Anterior cingulate cortex (tissue), 58 donors: Measurements from ENCODE around the gene MCC.

ENCODE experiments used
- DNase-seq, 58 donors: peaks; one replicate each; lab custom pipeline; 2025; lab: John Stamatoyannopoulos, UW

MCC gene

DNA sequence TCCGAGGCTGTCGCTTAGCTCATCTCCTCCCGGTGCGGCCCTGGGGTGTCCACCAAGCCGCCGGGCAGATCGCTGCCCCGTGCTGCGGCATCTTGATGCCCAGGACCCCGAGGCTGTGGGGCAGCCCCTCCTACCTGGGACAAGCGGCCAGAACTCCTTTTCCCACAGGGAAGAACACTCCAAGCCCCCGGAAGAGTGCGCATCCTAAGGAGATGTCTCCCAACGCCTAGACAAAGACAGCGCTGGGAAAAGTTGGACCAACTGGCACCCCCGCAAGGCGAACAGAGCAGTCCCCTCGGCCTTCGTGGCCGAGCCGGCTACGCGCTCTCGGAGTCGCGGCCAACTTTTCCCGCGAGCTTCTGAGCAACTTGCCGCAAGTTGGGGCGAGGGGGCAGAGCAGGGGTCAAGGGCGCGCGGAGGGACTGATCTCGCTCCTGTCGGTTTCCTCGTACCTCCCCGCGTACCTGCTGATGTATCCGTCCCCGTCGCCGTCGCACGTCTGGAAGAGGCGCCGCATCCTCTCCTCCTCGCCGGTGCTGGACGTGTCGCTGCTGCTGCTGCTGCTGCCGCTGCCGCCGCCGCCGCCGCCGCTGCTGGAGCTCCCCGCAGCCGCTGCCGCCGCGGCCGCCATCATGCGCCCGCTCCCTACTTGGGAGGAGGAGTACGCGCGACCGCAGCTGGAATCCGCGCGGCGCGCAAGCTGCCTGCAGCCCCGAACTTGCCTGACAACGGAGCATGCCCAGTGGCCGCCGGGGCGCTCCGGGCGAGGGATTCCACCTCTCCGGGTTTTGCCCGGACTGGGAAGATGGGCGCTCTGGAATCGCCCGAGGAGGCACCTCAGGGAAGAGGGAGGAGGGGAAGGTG lies at the start of gene MCC:
MCC (minus strand) TSS at position 673 of the 864 bp plus-strand sequence.
- peak in 56 of 58 donors; percentile 4 to 78 (median 47) for DNase-seq

DNA sequence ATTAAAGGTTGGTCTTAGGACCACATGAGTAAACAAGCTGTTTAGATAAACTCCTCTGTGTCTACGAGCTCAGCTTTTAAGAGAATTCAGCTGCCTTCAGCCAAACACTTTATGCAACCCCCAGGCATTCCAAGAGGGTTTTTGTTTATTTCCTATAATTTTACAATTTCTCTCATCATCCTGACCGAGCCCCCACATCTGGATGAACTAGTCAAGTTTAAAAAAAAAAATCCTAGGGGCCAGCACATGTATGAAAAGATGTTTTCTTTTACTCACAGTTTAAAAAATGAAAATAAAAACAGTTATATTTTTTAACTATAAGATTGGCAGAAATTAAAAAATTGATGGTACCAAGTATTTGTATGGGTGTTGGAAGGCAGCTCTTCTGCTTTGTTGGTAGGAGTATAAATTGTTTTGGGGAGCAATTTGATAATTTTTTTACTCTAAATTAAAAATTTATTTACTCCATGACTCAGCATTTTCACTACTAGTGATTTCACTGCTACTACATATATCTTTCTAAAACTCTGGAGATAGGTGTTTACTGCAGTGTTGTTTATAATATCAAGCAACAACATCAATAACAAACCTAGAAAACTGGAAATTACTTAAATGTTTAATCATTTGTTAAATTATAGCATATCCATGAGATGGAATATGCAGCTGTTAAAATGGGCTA lies 43.4 kb upstream of the MCC start:
- no peak for DNase-seq

DNA sequence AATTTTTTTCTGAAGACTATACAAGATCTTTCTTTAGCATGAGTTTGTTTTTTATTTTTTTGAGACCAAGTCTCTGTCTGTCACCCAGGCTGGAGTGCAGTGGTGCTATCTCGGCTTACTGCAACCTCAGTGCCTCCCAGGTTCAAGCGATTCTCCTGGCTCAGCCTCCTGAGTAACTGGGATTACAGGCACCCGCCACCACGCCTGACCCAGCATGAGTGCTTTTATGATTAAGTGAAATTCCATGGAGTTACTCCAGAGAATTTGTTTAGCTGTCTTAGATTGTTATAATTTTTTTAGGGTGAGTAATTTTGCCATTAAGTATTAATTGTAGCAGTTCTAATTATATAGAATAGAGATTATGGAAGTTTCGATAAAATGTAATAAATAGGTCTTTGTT lies 39.5 kb upstream of the MCC start:
- no peak for DNase-seq

DNA sequence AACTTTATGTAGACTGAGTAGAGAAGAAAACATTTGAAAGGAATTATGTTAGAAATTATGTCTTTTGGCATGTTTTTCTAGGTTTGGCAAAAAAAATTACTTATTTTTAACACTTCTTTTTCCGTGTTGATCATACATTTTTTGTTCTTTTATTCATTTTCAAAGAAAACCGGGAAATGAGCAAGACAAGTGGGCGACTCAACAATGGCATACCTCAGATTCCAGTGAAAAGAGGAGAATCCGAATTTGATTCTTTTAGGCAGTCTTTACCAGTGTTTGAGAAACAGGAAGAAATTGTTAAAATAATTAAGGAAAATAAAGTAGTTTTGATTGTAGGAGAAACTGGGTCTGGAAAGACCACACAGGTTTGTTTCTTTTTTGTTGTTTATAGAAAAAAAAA lies 38.2 kb upstream of the MCC start:
- DNase-seq, result no peak

DNA sequence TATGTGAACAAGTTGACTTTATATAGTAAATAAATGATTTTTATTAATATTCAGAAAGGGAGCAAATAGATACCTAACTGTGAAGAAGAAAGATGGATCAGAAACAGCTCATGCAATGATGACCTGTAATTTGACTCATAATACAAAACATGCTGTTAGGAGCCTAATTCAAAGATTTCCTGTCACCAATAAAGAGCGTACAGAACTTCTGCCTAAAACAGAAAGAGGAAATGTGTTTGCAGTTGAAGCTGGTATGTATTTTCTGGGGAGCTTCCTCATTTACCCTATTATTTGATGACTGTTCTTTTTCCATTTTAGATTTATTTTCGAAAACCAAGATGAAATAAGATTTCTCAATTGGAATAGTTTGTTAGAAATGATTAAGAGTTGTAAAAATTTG lies 36.7 kb upstream of the MCC start:
- no peak for DNase-seq

DNA sequence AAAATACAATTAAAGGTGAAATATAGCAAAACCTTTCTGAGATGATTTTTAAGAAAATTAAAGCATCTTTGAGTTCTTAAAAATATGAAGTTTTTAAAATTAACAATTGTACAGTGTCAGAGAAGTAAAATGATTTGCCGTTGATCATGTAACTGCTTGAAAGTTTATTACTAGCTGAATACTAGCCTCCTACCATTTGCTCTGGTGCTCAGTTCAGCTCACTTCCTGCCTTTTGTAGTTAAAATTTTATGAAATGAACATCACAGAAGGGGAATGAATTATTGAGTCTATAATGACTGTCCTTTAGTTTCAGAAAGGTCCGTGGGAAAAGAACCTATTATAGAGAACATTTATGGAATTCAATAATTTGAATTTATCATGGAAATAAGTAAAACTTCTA lies 34.9 kb upstream of the MCC start:
- DNase-seq, result no peak

DNA sequence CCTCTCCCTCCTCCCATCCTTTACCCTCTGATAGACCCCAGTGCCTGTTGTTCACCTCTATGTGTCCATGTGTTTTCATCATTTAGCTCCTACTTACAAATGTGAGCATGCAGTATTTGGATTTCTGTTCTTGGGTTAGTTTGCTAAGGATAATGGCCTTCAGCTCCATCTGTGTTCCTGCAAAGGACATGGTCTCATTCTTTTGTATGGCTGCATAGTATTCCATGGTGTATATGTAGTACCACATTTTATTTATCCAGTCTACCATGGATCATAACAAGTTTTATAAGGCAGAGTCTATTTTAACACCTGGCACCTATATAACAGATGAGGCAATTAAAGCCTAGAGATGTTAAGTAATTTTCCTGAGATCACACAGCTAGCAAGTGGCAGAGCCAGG lies 32.6 kb upstream of the MCC start:
- DNase-seq, result no peak

DNA sequence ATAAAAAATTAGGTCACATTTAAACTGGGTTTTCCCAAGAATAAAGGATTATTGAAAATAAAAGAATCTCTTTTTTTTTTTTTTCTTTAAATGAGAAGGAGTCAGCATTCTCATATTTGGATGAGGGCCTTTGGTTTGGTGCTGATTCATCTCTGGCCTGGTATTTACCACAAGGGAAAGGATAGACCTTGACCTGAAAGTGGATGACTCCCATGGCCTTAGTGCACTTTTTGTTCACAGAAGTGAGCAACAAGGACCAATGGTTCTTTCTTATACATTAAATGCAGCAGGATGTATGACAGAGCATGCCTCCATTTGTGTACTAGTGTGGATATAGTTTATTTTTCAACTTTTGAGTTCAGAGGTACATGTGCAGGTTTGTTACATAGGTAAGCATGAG lies 32.2 kb upstream of the MCC start:
- no peak for DNase-seq

DNA sequence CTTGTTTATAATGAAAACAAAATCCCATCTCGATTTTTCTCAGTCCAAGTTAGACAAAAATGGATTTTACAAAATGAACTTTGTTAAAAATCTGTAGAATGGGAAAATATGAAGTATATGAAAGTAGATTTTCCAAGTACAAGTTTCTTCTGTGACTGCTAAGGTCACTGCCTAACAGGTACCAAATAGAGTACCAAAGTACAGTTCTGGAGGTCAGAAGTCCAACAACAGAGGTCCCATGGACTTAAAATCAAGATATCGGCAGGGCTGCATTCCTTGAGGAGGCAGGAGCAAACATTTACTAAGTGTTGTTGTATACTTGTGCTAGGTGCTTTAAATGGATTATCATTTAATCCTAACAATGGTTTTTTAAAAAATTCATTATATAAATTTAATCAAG lies 31.2 kb upstream of the MCC start:
- DNase-seq, result no peak

DNA sequence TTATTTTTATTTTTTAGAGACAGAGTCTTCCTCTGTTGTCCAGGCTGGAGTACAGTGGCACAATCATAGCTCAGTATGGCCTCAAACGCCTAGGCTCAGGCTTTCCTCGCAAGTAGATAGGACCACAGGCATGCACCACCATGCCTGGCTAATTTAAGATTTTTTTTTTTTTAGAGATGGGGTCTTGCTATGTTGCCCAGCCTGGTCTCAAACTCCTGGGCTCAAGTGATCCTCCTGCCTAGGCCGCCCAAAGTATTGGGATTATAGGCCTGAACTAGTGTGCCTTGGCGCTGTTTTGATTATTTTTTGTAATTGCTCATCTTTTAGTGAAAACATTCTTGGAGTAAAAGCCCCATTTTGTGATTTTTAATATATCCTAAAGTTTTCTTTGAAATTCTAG lies 30.6 kb upstream of the MCC start:
- no peak for DNase-seq

DNA sequence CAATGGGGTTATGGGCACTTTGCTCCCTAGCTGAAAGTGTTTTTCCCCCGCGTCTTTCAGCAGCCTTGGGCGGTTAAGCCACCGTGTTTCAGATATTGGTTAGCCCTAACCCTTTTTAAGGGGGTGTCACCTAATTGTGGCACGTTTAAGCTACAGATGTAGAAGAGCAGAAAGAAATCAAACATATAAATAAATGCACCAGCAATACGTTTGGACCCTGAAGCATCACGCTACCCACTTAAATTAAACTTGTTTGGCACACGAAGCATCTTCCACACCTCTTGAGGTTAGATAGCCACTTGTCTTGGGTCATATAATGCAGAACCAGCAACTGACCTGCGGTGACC lies 26.0 kb upstream of the MCC start:
- peak in 4 of 58 donors; percentile 0 to 11 (median 7) for DNase-seq

DNA sequence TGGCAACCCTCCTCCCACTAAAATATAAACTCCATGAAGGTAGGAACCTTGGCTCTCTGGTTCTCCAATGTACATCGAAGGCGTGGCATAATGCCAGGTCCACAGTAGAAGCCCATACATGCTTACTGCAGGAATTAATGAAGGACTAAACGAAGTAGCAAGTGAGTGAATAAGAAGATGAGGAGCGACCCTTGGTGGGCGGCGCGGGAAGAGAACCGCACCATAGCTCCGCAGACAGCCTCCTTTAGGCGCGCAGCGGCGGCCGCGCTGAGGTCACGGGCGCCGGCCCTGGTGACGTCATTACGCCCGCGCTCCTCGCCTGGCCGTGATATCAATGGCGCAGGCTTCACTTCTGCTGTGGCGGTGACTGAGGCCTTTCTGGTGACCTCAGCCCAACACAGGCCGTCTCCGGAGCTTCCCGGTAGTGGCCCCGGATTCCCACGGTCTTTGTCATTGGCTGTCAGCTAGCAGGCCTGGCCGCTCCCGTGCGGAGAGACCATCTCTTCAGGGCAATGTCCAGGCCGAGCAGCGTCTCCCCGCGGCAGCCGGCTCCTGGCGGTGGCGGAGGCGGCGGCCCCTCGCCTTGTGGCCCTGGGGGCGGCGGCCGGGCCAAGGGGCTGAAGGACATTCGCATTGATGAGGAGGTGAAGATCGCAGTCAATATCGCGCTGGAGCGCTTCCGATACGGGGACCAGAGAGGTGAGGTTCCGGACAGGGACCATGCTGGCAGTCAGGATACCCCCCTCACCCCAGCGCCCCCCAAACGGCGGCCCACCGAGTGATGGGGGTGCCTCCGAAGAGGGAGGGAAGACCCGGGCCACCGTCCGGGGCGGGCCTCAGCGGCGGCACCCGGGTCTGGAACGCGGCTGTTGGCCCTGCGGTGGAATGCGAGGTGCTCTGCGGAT lies 25.4 kb upstream of the MCC start, which contains the start of gene YTHDC2:
YTHDC2 (plus strand) TSS at position 311 of the 905 bp plus-strand sequence; CDS start at position 513, 202 bp downstream.
- DNase-seq, result peak in 57 of 58 donors; percentile 14 to 88 (median 75)

DNA sequence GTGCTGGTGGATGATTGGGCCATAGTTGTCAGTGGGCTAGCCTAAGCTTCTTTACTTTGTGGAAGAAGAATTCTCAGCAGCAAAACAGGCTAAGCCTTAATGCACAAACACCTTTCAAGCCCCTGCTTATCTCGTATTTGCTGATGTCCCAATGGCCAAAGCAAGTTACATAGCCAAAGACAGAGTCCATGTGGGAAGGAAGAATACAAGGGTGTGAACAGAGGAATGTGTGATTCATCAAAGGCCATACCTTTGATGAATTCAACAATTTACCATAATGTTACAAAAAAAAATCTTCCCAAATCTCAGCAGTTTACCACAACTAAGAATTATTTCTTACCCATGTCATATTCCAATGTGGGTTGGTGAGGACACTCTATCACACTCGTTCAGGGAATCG lies 24.1 kb upstream of the MCC start:
- DNase-seq, result no peak

DNA sequence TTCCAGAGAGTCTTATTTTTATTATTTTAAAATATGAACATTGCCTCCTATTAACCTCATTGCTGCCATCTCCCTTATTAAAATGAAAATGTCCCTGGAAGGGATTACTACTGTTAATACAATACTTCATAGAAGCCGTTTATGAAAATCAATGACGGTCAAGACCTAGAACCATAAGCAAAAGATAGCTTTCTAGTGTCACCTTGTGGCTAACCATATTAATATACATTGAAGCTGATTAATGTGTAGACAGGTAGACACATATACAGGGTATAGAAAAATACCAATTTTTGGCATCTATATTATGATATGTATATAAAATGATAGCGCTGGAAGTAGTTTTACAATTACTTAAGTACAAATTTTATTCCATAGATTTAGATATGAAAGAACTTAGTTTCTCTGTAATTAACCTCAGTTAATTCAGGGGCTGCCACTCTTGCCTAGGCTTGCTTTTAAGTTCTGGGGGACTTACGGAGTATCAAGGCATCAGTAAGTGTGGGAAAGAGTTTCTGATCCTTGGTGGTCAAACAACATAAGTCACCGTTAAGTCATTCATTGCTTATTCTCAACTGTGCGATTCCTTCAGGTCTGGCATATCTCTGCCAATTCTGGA lies 22.7 kb upstream of the MCC start:
- no peak for DNase-seq

DNA sequence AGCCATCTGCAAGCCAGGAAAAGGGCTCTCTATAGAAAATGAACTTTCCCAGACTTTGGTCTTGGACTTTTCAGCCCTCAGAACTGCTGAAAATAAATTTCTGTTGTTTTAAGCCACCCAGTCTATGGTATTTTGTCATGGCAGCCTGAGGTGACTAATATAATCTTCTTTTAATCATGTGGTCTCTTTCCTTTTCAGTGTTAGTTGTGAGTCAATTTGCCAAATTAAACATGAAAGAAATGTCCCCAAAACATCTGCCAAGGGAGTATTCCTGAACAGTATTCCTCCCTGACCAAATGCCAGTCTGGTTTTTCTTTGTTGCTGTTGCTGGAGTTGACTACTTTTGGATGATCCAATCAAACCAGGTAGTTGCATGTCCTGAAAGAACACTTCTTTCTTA lies 20.5 kb upstream of the MCC start:
- no peak for DNase-seq

DNA sequence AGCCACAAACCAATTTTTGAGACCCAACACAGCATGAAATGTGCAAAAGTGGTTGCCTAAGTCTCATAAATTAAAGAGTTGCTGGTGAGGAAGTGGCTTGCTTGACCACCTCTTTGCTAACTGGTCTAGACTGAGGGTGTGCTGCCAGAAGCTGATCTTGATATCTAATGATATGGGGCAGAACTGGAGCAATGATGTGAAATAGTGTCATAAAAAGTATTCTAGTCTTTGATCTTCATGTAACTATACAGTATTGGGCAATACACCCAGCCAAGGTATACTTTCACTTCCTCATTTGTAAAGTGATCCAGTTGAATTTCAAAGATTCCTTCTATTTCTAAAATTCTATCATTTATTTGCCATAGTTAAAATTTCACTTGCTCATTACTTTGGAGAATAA lies 19.3 kb upstream of the MCC start:
- DNase-seq, result no peak

DNA sequence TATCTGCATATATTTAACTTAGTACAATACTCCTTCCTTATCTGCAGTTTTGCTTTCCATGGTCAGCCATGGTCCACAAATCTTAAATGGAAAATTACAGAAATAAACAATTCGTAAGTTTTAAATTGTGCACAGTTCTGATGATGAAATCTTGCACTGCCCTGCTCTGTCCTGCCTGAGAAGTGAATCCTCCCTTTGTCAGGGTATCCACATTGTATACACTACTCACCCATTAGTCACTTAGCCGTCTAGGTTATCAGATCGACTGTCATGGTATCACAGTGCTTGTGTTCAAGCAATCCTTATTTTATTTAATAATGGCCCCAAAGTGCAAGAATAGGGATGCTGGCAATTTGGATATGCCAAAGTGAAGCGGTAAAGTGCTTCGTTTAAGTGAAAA lies 16.9 kb upstream of the MCC start:
- no peak for DNase-seq

DNA sequence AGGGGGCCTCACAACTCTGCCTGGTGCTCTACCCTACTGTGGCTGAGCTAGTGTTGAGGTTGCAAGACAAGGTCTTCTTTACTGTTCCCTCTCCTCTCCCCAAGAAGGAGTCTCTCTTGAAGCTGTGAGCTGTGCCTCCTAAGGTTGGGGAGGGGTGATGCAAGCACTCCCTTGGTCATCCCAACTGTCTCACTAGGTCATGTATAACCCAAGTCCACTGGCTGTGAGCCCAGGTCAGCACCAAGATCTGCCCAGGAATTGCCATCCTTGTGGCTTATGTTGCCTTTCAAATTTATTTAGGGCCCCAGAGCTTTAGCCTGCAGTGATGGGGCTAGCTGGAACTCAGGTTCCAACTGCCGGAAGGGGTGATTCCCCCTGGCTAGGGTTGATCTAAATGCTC lies 14.9 kb upstream of the MCC start:
- no peak for DNase-seq

DNA sequence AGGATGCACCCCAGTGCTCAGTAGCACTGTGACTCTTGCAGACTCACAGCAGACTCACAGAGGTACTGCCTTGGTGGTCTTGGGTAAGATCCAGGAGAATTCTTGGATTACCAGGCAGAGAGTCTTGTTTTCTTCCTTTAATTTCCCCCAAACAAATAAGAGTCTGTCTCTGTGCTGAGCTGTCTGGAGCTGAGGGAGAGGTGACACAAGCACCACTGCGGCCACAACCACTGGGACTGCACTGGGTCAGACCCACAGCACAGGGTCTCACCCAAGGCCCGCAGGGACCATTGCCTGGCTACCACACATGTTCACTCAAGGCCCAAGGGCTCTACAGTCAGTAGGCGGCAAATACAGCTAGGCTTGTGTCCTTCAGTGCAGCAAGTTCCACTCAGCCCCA lies 13.8 kb upstream of the MCC start:
- DNase-seq, result no peak

DNA sequence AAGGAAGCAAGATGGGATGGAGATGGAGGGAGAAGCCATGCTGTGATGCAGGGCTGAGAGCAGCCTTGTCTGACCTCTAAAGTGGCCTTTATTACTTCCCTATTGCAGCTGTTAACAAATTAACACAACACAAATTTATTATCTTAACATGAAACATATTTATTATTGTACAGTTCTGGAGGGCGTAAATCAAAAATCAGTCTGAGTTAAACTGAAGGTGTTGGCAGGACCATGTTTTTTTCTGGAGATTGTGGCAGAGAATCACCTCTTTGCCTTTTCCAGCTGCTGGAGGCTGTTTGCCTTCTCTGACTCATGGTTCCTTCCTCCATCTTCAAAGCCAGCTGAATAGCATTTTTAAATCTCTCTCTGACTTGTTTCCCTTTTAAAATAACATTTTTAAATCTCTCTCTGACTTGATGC lies 7.2 kb upstream of the MCC start:
- no peak for DNase-seq

DNA sequence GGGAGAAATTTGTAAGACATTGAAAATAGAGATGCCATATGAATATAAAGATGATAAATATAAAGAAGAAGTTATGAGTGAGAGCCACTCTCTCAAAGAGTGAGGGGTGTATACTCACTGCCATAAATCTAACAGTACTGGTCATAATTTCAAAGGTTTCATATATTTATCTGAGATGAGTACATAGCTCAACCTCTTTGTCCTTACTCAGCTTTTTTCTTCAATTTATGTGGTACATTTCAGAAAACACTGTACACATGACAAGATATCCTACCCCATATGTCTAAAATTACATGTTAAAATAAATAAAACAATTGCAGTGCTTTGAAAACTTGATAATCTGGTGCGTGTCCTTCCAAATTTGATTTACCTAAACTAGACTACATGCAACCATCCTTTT lies 5.2 kb upstream of the MCC start:
- no peak for DNase-seq
